CD4-positive, alpha-beta T cell treated with Interleukin-6 at 100 ng/mL for 8 hours (primary cell): ENCODE results near the gene BLVRA.
"Not testable (repeated sequence)": the region's sequence is repeated elsewhere in the genome, so short reads cannot be mapped to it uniquely, and the experiment has no call there.

Source experiments
- DNase-seq: peaks from one replicate; pipeline ENCODE4 v3.0.0-alpha.2; 2020; ENCODE audit warnings: mixed read lengths, low spot score

The BLVRA gene

GRCh38 chr7:43808410-43808809 is 49.9 kb downstream of the BLVRA start:
- no peak for DNase-seq

DNA sequence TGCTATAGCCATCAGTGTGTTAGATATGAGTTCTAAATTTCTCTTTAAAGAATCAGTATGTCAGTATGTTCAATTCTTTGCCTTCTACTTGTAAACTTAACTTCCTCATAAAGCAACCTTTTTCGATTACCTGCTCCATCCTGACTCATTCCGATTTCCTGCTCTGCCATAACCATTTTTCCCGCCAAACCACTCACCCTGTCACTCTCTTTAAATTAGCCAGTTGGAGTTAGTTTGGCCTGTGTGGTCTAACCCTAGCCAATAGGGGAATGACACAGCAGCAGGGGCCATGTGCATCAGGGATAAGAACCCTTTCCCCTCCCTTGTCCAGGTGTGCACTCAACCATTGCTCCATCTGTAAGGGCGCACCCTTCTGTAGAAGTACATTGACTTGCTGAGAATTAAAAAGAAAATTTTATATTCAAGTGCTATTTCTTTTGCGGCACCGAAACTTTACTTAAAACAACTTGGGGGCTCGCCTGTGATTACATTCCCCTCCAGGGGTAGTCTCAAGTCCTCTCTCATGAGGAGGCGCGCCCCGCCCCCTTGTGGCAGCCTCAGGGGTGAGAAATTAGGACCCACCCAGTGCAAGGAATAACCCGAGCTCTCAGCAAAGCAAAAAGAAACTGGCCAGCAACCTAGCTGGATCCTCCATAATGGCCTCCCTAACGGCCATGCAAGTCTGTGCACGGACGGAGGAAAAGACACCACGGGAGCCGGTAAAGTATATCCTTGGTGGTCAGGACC is 51.9 kb downstream of the BLVRA start:
- peak; percentile 7 for DNase-seq

GRCh38 chr7:43815373-43815772 is 56.9 kb downstream of the BLVRA start:
- DNase-seq: no peak

DNA sequence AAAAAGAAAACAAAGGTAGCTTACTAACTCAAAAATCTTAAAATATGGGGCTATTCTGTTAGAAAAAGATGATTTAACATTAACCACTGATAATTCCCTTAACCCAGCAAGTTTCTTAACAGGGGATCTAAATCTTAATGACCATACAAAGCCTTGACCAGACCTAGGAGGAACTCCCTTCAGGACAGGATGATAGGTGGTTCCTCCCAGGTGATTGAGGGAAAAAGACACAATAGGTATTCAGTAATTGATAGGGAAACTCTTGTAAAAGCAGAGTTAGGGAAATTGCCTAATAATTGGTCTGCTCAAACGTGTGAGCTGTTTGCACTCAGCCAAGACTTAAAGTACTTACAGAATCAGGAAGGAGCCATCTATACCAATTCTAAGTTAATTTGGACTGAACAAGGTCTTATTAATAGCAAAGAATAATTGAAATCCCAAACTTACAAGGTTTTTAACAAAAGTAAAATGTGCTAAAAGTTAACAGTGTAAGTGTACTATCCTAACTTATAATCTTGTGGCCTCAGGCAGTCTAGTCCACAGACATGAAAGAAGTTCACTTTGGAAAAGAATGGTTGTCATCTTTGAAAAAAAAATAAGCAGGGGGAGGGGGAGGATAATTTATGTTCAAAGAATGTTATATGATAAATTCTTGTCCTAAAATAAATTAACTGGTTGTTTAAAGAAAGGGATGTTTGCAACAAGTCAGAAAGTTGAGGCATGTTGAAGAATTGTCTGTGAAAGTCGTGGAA is 57.7 kb downstream of the BLVRA start:
- not testable (repeated sequence) for DNase-seq

GRCh38 chr7:43823425-43823824 is 64.9 kb downstream of the BLVRA start:
- not testable (repeated sequence) for DNase-seq

DNA sequence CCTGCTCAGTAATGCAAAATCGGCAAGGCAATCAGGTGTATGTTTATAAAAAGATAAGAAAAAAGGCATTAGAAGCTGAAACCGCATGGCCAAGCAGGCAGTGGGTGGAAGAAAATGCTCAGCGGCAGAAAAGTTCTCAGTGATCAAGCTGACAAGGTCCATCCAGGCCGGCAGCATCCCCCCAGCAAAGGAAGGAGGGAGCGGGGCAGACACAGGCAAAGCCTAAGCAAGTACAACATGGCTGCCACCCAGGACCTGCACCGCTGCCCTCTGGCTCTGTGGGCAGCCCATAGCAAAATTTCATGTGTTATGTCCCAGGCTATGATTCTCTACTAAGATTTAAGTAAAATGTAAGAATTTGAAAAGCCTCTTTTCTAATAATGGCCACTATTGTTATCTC is 65.5 kb downstream of the BLVRA start:
- DNase-seq: no peak

GRCh38 chr7:43824513-43824912 is 66.0 kb downstream of the BLVRA start:
- not testable (repeated sequence) for DNase-seq

GRCh38 chr7:43824963-43825362 is 66.5 kb downstream of the BLVRA start:
- no peak for DNase-seq

DNA sequence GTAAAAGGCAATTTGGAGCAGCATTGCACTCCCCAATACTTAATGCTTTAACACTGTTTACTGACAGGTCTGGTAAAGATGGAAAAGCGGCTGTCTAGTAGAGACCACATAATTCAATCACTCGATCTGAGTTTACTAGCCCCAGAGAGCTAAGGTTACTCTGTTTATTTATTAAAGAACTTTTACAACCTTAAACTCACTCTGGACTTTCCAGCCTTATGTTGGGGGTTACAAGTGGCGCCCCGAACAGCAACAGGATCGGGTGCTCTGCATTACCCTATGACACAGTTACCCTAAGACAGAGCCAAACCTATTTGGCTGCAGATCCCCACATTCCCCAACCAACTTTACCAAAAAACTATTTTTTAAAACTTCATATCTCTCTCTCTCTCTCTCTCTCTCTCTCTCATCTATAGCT is 66.9 kb downstream of the BLVRA start:
- DNase-seq: no peak

- DNase-seq: not testable (repeated sequence)
These were observed 72.4 kb downstream of the BLVRA start for GRCh38 chr7:43830917-43831316.

DNA sequence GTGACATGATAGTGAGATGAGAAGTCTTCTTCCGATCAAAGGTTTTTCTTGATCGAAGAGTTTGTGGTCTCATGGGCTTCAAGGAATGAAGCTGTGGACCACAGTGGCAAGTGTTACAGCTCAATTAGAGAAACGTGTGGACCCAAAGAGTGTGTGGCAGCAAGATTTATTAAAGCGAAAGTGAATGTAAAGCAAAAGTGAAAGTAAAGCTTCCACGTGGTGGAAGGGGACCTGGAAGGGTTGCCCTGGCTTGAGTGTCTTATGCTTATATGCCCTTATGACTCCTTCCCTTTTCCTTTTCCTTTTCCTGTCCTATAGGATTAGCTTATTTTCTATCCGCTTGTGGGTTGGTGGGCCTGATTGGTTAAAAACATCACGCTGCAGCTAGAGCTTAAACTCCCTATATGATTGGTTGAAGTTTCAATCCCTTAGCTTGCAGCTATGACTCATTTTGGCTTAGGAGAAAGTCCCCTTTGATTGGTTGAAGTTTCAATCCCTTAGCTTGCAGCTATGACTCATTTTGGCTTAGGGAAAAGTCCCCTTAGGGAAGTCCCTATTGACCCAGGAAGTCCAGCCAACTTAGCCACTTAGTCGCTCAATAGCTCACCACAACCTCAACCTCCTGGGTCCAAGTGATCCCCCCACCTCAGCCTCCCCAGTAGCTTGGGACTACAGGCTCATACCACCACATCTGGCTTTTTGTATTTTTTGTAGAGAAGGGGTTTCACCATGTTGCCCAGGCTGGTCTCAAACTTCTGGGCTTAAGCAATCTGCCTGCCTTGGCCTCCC is 76.2 kb downstream of the BLVRA start:
- DNase-seq: peak; percentile 60

DNA sequence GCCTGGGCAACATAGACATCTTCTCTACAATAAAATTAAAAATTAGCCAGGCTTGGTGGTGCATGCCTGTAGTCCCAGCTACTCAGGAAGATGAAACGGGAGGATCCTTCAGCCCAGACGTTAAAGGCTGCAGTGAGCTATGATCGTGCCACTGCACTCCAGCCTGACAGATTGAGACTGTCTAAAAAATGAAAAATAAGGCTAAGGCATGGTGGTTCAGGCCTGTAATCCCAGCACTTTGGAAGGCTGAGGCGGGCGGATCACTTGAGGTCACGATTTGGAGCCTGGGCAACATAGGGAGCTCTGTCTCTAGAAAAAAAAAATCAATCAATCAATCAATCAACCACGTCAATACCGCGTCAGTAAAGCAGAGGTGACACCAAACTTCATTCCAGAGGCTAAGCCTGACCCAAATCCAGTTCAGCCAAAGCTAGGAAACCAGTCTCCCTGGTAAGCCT is 79.8 kb downstream of the BLVRA start:
- no peak for DNase-seq

DNA sequence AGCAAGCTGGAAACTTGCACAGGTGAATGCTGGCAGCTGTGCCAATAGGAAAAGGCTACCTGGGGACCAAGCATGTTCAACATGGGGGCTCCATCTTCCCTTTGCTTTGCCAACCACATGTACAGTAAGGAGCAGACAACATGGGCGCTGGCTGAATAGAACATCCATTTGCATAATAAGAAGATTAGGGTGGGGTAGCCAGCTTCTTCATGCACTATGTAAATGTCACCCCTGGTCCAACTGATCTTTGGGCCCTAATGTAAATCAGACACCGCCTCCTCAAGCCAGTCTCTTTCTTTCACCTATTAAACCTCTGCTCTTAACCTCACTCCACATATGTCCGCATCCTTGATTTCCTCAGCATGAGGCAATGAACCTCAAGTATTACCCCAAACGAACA is 84.8 kb downstream of the BLVRA start:
- DNase-seq: no peak

GRCh38 chr7:43844257-43844656 is 85.8 kb downstream of the BLVRA start:
- DNase-seq: no peak

DNA sequence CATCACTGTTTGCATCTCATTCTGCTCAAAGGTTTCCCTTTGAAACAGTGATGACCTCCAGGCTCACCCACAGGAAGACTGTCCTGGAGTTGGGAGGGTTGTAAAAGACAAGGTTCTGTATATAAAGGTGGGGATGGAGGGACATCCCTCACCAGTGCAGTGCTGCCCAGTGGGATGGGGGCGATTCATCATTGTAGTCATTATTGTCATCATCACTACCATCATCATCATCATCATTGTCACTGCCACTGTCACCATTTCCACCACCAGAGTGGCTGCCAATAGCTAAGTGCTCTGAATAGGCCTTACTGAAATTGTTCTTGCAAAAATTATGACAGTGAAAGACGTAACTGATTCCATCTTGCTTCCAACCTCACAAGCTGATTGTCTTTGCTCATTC is 86.2 kb downstream of the BLVRA start:
- no peak for DNase-seq

GRCh38 chr7:43847496-43847895 is 89.0 kb downstream of the BLVRA start:
- no peak for DNase-seq

GRCh38 chr7:43849047-43849446 is 90.6 kb downstream of the BLVRA start:
- no peak for DNase-seq

GRCh38 chr7:43850348-43851116 is 92.1 kb downstream of the BLVRA start:
- no peak for DNase-seq

DNA sequence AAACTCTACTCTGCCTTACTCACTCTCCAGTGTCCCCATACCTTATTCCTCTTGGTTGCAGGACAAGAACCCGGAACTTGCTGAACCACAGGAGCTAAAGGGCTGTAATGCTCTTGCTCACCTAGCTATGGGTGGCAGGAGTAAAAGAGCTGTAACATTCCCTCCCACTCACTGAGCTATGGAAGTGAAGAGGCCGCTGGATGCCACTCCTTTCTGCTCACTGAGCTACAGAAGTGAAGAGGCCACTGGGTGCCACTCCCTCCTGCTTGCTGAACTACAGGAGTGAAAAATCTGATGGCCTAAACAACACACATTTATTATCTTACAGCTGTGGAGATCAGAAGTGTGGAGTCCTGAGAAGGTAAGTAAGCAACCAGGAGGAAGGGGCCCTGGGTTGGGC is 93.3 kb downstream of the BLVRA start:
- DNase-seq: no peak

- no peak for DNase-seq
These were observed 96.7 kb downstream of the BLVRA start for GRCh38 chr7:43855176-43855575.

DNA sequence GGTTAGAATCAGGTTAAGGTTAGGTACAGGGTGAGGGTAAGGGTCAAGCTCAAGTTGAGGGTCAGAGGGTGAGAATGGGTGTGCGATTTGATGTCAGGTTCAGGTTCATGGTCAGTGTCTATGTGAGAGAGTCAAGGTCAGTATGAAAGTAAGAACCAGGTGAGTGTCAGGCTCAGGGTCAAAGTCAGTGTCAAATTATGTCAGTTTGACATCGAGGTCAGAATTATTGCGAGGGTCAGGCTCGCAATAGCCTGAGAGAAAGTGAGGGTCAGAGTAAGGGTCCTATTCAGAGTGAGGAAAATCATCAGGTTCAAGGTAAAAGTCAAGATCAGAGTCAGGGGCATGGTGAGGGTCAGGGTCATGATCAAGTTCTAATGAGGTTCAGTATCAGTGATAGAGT is 97.8 kb downstream of the BLVRA start:
- no peak for DNase-seq
